Measurements from ENCODE around the gene TMEM204.

TMEM204 gene

GRCh38 chr16:1539720-1540555 is 6.5 kb downstream of the TMEM204 start:
- DNase-seq, result no peak

- DNase-seq, result no peak
Observed at GRCh38 chr16:1540556-1540855, 7.0 kb downstream of the TMEM204 start.

GRCh38 chr16:1541293-1542165 is 8.1 kb downstream of the TMEM204 start:
- no peak for DNase-seq

GRCh38 chr16:1542166-1542500 is 8.7 kb downstream of the TMEM204 start:
- DNase-seq, result no peak

GRCh38 chr16:1542533-1542932 is 9.1 kb downstream of the TMEM204 start:
- DNase-seq, result no peak

GRCh38 chr16:1543085-1543896 is 9.8 kb downstream of the TMEM204 start:
- no peak for DNase-seq

GRCh38 chr16:1545044-1546040 is 11.9 kb downstream of the TMEM204 start:
- DNase-seq, result no peak

GRCh38 chr16:1546430-1546829 is 13.0 kb downstream of the TMEM204 start:
- DNase-seq, result no peak

GRCh38 chr16:1548233-1548632 is 14.8 kb downstream of the TMEM204 start:
- no peak for DNase-seq

- DNase-seq, result no peak
Observed at GRCh38 chr16:1548727-1549126, 15.3 kb downstream of the TMEM204 start.

GRCh38 chr16:1550069-1550468 is 16.6 kb downstream of the TMEM204 start:
- DNase-seq, result no peak

- no peak for DNase-seq
Observed at GRCh38 chr16:1550696-1551095, 17.2 kb downstream of the TMEM204 start.

GRCh38 chr16:1551166-1551565 is 17.7 kb downstream of the TMEM204 start:
- no peak for DNase-seq

- DNase-seq, result no peak
Observed at GRCh38 chr16:1552129-1552528, 18.7 kb downstream of the TMEM204 start.

GRCh38 chr16:1553946-1554825 is 20.7 kb downstream of the TMEM204 start:
- no peak for DNase-seq

- DNase-seq, result no peak
Observed at GRCh38 chr16:1554826-1555445, 21.5 kb downstream of the TMEM204 start.

- no peak for DNase-seq
Observed at GRCh38 chr16:1556254-1556653, 22.8 kb downstream of the TMEM204 start.

- no peak for DNase-seq
Observed at GRCh38 chr16:1557074-1557473, 23.6 kb downstream of the TMEM204 start.

GRCh38 chr16:1557576-1557975 is 24.1 kb downstream of the TMEM204 start:
- DNase-seq, result no peak

GRCh38 chr16:1559446-1559975 is 26.0 kb downstream of the TMEM204 start:
- no peak for DNase-seq
